Activated T-cell treated with anti-CD3 and anti-CD28 coated beads for 48 hours (primary cell): ENCODE data around the gene IMMP2L.

Source experiments
- DNase-seq: peaks from one replicate; pipeline ENCODE4 v3.0.0-alpha.2; 2020; ENCODE audit warnings: low read depth

Gene IMMP2L

DNA sequence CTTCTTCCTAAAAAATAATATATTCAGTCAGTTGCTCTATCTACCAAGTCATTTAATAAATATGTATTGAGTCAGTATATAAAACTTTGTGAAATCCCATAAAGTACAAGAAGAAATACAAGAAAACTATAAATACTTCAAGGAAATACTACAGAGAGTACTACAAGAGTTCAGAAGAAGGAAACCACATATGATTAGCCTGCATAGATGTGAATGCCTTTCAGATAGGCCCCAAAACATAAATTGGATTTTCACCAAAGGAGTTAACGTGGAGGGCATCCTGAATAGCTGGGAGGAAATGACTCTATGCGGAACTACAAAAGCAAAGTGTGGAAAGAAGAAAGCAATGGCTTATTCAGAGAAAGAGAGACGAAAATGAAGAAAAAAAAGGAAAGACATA, 351.3 kb downstream of the IMMP2L start:
- no peak for DNase-seq

DNA sequence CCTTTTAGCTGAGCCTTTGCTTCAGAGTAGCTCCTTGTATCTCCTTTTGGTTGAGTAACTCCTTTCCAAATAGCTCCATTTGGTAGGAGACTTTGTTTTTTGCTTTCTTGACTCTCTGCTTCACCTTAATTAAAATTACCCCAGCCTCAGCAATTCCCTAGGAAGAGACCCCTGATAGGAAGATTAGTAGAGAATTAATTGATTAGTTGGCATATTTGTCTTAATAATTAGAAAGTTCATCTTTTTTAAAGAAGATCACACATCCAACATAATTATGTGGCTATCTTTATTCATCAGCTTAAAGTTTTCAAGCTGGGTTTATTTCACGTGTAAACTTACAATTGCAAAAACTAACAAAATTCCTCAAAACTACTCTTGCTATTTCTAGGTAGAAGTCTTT, 352.2 kb downstream of the IMMP2L start:
- DNase-seq, result no peak

DNA sequence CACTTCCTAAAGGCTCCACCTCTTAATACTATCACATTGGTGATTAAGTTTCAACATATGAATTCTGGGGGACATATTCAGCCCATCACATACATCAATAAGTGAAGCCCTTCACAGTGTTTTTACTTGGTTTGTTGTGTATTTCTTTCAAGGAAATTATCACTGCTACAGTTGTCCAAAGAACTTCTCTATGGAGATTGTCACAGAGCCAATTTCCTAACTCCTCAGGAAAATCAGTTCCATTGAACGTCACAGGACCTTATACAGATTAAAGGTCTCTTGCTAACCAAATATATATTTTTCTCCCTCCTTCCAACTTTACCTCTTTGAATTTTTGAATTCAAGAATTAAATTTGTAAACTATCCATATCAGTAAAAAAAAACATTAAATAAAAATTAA, 357.0 kb downstream of the IMMP2L start:
- no peak for DNase-seq

DNA sequence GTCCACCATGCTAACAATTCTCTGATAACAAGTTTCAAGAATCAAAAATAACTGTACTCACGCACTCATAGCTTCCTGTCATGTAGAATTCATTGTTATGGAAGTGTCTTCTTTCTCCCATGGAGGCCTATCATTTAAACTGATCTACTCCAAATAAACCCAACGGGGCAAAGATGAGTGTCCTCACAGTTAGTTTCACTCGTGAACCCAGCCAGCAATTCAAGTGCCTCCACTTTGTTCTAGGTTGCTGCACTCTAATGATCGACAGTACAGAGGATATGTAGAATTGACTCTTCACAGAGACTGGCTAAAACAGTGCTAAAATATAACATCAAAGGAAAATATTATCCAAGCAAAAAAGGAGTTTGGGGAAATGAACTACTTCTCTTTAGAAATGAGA, 360.0 kb downstream of the IMMP2L start:
- no peak for DNase-seq

DNA sequence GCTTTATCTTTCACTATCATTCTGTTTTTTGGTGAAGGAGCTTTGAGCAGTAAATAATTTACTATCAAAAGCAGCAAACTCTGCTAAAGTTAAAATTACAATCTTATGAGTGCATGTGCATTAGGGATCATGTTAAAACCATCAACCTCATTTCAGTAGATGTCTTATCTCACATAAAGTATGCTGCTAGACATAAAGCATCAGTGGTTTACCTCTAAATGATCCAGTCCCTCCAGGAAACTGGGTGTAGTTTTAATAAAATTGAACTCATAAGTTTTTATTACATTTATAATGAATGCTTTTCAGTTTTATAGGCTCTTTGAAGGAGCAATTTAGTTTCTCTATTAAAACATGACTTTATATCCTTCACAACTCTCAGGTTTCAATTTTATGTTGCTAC, 362.6 kb downstream of the IMMP2L start:
- no peak for DNase-seq

DNA sequence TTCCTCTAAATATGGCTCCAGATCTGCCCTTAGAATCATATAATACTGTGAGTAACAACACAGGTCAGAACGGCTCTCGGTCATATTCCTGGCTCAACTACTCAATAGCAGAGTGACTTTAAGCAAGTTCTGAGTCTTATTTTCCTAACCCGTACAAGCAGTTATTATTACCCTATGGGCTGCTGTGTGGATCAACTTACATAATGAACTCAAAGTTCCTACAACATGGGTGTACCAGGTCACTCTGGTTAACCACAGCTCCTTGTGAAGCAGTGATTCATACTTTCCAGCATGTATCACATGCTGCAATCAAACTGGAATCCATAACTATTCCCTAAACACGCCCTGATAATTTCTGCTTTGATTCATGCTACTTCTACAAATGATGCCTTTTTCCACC, 364.0 kb downstream of the IMMP2L start:
- no peak for DNase-seq

DNA sequence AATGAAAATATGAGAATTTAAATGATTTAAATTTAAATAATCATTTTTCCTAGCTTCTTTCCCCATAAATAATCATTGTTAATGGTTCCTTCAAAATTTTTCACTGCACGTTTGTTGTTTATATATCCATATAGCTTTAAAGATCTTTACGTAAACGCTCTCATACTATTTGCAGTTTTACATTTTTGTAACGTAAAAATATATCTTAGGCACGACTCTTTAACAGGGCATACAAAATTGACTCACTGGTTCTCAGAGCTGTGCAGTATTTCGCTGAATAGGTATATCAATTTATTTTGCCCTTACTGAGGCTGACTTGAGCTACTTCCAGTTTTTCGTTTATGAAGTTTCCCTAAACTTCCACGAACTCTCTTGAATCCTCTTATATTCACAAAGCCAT, 365.6 kb downstream of the IMMP2L start:
- DNase-seq, result no peak

DNA sequence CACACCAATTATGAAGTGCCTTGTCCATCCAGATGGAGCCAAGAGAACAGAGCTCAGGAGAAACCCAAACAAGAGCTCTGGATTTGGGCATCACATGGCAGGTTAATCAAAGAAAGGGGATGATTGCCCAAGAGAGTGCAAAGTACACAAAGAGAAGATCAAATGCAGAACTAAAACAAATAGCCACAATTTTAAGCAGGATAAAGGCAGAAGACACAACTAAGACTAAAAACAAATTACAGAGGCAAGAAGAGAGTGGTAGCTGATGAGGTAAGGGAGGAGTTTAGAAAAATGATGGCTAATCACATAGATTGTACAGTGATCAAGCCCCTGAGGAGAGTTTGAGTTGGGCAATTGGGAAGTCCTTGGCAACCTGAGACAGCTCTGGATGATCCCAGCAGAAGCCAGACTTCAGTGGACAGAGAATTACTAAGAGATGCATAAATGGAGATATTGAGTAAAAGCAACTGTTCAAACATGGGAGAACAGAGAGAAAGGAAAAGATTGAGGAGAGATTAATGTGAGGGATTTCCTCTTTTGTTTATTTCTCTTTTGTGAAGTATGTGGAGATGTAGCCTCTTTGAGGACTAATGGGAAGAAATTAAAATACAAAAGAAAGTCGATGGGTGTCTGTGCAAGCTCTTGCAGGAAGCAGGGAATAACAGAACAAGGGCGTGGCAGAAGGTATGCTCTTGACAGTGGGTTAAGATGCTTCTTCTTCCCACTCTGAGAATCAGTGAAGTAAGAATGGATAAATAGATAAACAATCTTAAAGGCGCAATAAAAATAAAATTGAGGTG, 369.5 kb downstream of the IMMP2L start:
- no peak for DNase-seq

DNA sequence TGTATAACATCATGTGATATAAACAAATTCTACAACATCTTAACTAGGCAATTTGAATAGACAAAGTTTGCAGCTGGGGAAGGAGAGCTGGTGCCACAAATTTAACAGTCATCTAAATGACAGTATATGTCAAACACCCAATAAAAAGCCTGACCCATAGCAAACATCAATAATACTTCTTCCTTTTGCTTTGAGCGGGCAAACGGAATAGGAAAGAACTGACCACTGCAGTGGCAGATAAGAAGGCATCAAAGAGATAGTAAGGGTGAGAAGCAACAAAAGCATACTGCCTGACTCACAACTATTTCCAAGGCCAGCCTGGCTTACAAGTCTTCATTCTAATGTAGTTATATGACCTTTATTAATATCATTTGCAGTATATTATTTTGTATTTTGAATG, 371.5 kb downstream of the IMMP2L start:
- no peak for DNase-seq

DNA sequence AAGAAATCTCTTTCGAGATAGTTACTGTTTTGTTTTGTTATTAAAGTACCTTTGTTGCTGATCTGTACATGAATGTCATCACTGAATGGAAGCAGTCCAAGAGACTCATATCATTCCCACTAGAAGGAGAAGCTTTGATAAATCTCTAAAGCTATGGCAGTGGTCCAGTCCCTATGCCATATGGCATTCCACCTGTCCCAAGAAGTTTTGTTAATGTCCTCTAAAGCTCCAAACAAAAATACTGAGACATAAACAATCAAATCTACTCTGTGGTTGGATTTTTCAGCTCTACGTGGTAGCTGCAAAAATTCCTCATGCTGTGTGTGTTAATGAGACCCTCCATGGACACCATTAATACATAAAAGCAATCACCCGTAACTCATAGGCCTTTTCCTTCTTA, 377.3 kb downstream of the IMMP2L start:
- DNase-seq, result no peak

DNA sequence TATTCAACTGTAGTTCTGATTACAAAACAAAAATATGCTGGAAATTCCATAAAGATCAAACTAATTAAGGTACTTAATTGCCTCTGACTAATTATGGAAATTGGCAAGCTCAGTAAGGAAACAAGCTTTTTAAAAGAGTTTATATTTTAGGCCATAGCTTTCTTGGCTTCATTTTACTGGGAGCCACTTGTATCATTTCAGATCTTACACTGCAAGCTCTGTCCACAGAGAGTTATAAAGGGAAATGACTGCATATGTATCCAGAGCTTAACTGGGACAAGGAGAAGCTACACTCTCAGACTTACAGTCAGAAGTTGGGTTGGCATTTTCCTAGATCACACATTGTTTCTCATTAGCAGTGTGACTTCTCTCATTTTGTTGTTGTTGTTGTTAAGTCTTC, 379.0 kb downstream of the IMMP2L start:
- no peak for DNase-seq

DNA sequence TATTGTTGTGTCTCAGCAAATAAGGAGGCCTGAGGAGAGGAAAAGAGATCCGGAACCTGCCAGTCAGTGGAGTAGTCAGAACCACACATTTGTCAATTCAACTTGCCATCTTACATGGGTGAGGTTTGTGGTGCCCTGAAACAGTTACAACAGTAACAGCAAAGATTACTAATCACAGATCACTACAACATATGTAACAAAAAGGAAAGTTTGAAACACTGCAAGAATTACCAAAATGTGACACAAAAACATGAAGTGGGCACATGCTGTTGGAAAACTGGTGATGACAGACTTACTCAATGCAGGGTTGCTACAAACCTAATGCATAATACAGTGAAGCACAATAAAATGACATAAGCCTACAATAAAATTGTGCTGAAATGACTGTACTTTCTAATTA, 382.0 kb downstream of the IMMP2L start:
- DNase-seq, result no peak

DNA sequence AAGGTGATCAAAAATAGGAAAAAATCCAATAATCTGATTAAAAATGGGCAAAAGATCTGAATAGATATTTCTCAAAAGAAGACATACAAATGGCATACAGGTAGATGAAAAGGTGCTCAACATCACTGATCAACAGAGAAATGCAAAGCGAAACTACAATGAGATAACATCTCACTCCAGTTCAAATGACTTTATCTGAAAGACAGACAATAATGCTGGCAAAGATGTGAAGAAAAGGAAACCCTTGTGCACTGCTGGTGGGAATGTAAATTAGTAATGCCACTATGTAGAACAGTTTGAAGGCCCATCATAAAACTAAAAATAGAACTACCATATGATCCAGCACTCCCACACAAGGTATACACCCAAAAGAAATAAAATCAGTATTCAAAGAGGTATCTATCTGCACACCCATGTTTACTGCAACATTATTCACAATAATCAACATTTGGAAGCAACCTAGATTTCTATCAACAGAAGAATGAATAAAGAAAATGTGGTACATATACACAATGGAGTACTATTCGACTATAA, 386.3 kb downstream of the IMMP2L start:
- no peak for DNase-seq

DNA sequence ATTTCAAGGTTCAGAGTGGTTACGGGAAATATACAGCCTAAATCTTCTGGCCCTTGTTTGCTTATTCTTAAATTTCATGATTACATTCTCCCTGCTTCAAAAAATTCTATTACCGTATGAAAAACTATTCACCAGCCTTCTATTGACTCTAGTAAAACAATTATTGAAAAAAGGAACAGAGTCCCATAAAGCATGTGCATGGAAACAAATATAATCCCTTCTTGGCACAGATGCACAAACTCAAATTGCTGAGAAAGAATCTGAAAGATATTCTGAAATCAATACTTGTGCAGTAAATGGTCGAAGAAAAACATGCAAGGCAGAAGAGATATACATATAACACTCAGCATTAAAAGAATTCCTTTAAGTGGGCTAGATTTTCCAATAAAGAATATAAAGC, 387.8 kb downstream of the IMMP2L start:
- DNase-seq, result no peak

DNA sequence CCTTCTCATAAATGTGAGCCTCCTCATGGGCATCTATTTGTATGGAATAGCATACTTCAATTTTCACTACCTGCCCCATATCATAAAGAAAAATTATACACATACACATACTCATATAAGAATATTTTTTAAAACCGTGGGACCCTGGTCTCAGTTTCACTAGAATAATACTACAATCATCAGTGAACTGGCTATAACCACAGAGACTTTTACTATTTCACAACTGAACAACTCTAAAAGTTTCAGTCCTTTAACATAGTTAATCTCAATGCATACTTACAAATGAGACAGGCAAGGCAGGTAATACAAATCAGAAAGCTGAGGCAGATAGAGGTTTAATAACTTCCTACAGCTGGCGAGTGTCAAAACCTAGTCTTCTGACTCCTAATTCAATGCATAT, 388.3 kb downstream of the IMMP2L start:
- DNase-seq, result no peak

DNA sequence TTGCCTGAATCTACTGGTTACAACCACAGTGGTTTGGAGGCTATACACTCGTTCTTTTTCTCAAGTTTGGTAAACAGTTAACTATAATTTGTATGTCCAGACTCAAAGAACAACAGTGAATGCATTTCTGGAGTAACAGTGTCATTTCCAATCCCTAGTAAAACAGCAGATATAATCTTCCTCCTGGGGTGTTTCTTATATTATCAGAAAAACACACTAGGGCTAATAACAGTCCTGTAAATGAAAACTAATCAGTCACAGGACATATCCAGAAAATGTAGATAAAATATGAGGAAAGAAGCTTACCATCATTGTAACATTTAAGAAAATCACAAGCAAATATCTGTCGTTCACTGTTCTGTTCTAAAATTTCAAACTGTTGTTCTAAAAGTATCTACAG, 388.8 kb downstream of the IMMP2L start:
- no peak for DNase-seq

DNA sequence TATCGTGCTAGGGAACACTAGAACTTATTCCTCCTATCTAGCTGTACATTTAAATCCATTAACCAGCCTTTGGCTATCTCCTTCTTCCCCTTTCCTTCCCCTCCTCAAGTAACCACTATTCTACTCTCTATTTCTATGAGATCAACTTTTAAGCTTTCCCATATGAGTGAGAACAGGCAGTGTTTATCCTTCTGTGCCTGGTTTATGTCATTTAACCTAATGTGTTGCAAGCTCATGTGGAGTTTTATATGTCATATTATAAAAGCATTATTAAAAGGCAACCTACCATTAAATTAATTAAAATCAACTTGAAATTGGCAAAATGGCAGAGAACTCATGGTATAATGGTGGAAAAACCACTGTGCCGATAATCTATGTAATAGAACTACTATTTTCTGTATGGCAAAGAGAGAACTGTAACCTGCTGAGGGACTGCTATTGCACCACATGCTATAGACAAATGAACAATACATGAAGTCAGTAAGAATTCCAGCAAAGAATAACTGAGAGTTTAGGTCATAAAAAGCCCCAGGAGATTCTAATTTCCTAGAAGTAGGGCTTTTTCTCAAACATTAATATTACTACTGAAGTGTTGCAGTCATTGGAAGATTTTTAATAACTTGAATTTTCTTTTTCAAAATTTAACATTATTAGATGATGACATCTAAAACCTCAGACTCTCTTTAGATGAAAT, 389.6 kb downstream of the IMMP2L start:
- no peak for DNase-seq

DNA sequence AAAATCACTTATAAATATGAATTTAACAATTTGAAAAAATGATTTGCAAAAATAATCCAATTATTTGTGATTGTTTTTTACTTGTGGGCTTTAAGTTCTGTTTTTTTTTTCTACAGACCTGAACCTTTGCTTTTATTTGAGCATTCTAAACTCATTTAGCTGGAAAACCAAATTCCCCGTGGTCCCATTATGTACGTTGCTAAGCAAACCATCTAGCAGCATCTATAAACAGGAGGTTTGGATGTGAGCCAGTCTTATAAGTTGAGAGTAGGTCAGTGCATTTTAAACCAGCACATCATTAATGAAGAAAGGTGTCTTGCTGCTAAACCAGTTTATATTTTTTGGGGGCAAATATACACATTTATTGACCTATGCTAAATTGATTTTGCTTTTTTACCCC, 394.1 kb downstream of the IMMP2L start:
- DNase-seq, result no peak

DNA sequence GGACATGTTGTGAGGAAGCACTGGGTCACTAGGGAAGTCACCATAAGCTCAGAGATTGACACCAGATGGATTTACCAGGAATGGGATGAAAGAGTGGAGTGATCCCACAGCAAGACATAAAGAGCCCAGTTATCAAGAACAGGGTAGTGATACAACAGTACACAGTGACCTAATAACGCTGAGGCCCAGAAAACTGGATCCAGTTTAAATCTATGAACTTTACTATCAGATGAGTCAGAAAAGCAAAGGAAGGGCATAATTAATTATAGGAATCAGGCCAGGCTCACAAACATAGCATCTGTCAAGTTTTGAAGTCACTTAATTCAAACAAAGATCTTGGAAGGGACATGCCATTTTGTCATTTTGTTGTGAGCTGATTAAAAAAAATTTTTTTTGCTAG, 397.9 kb downstream of the IMMP2L start:
- DNase-seq, result no peak

DNA sequence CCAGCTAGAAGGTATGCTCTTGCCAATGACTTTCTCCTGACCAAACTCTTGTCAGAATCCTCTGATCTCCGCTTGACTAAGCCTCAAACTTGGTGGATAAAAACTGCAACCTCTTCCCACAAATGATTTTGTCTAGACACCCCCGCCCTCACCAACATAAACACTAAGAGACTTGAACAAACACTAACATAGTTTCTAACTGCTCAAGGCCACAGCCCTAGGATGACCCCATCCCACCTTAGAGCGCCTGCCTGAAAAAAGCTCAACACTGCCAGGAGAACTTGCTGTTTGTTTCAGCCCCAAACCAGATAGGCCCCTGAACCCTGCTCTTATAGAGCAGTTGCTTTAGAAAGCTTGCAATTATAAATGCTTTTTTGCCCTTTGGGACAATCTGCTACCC, 399.6 kb downstream of the IMMP2L start:
- DNase-seq, result no peak

DNA sequence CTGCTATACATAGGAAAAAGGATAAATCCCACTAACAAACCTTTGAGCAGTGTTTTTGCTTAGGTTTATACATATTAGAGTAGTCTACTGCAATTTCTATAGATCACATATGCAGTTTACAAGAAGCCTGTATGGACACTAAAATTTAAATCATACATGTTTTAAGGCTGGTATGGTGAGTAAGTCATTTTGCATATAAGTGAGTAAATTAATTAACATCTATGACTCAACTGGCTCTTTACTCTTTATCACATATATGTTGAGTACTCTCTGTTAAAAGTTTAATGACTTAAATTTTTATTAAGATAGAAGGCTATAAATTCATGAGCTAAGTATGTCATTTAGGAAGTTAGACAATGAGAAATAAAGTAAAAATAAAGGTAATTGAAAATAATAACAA, 402.0 kb downstream of the IMMP2L start:
- DNase-seq, result no peak

DNA sequence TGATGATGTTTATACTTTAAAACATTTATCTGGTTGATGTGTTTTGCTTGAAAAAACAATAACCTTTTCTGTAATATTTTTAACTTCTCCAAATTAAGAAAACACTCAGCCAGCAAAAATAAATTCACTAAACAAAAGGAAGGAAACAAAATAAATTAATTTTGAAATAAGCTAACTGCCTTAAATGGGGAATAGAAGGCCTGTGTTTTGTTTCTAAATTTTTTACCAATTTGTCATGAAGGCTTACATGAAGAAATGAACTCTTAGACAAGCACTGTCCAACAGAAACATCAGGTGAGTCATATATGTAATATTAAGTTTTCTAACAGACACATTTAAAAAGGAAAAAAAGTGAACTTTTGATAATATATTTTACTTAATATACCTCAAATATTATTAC, 402.9 kb downstream of the IMMP2L start:
- DNase-seq, result no peak

DNA sequence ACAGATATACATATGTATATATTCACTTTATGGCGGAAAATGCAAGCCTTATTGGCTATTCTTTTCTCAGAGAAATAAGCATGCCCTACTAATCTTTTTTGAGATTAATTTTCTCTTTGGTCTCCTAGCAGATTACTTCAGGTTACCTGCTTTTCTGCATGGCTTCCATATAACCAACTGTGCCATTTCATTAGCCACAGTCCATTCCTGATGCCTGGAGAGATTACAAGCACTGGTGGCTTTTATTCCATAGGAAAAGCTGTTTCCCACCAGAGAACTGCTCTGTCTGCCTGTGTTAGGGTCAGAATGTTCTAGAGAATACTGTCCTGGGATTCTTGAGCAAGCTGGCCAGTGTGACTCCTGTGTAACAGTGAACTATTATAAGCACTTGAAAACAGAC, 411.6 kb downstream of the IMMP2L start:
- DNase-seq, result no peak
